ENCODE data around the gene IRX6.

- TF ChIP-seq CTCF (IDR thresholded peaks at IDR 0.05) (no peak), POLR2A (IDR thresholded peaks at IDR 0.05) (no peak)
Observed at GRCh38 chr16:55325458-55326109, 1.6 kb downstream of the IRX6 start.
